8988T (cell line): Measurements from ENCODE around the gene CABP2.
A peak's percentile ranks its signal among the peaks of the same experiment; 100 is the strongest.
"Not testable (repeated sequence)": the region's sequence is repeated elsewhere in the genome, so short reads cannot be mapped to it uniquely, and the experiment has no call there.

Source experiments
- DNase-seq: peaks from one replicate; pipeline ENCODE4 v3.0.0; 2011

Gene CABP2

DNA sequence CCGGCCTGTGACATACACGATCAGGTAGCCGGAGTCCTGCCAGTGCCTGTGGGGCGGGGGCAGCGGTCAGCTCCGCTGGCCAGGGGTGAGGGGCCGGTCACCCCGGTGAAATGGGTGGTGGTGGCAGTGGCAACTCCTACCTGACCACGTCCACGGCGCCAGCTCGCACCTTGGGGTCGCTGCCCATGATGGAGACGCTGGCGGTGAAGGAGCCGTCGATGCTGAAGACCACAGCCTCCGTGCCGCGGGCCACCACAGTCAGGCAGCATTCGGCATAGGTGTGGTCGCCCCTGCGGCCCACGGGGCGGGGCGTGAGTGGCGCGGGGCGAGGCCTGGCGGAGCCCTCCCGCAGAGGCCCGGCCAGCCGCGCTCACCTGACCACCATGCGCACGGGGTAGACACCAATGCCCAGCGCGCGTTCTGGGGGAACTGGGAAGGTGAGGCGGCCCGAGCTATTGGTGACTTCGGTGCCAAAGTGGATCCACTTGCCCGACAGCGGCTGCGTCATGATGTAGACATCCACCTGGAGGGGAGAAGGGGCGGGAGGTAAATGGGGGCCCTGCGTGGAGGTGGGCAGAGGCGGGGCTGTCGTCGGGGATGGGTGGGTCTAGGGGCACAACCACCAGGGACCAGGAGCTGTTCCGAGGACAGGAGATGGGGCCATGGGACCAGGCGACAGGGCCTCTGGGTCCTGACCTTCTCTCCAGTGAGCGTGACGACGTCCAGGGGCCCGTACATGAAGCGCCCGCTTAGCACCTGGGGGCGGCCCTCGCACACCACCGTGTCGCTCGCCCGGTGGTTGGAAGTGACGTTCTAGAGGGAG, 29.5 kb downstream of the CABP2 start:
- no peak for DNase-seq

DNA sequence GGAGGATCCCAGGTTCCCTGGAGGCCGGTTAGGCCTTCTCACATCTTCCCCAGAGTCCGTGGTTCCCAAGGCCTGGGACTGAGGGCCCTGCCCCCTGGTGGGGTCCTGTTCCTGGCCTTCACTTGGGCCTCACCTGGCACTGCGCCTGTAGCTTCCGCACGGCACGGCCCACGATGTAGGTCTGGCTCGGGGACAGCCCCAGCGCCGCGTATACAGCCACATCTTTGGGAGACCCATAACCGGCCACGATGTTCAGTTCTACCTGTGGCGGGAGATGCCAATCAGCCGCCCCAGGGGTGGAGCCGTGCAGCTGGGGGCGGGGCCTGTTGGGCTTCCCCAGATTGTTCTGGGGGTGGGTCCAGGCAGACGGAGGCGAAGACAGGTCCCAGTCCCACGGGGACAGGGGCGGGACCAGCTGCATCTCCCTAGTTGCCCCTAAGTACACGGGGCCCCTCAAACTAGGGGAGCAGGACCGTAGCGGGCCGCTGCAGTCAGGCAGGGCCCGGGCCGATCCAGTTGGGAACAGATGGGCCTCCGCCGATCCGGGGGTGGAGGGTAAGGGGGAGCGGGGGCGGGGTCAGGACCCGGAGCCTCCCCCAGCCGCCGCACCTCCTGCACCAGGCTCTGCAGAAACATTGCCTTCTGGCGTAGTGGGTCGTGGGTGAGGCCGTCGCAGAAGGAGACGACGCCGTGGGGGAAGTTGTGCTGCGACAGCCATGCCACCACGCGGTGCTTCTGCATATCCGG, 30.3 kb downstream of the CABP2 start:
- DNase-seq: peak; percentile 81

DNA sequence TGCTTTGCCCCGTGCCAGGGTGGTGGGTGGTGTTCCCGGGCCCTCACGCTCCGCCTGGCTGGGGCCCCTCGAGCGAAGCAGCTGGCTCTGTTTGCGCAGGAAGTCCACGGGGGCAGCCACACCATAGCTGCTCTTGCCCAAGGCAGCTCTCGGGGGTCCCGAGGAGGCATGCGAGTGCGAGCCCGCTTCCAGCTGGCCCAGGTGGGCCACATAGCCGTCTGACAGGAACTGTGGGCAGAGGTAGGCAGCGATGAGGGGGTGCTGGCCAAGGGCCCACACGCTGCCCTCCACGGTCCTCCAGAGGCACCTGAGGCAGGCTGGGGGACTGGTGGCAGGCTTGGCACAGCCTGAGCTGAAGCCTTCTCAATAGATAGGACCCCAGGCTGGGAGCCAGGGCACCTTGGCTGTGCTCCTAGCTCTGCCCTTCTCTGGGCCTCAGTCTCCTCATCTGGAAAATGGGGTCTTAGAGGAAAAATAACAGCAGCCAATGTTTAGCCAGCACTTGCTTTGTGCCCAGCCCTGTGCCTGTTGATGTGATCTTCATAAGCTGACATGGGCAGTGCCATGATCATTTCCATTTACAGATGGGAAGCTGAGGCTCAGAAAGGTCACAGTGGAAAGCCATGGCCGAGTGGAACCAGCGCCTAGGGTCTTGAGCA, 31.0 kb downstream of the CABP2 start:
- DNase-seq: no peak

DNA sequence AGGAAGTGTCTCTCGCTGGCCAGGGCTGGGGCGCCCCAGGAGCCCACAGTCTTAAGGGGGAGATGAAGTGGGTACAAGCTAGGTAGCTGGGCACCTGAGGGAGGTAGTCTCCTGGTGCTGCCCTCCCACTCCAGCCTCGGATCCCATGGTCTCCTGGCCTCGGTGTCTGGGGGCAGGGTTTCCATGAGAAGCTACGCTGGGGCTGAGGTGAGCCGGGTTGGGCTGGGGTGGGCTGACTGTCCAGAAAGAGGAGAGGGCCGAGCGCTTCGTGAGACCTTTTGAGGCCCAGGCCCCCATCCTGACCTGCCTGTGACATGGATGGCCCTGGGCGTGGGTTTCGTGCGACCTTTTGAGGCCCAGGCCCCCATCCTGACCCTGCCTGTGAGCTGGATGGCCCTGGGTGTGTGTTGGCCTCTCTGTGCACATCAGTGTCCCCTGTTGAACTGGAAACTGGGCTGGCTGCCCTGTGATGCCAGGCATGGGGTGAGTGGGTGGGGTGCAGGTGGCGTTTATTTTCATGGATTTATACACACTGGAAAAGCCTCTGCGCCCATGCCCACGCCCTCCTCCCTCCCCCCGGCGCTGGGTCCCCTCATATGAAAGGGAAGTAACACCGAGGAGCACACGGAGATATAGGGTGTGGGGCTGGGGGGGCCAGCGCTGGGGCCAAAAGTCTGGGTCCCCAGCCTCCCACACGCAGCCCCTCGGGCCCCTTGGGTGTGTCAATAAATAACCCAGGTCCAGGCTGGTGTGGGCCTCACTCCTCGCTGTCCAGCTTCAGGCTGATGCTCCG, 31.8 kb downstream of the CABP2 start:
- DNase-seq: no peak

DNA sequence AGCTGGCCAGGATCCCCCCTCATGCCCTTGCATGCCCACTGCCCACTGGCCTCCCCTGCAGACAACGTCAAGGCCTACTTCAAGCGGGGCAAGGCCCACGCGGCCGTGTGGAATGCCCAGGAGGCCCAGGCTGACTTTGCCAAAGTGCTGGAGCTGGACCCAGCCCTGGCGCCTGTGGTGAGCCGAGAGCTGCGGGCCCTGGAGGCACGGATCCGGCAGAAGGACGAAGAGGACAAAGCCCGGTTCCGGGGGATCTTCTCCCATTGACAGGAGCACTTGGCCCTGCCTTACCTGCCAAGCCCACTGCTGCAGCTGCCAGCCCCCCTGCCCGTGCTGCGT, 32.5 kb downstream of the CABP2 start:
- no peak for DNase-seq

- DNase-seq: peak; percentile 59
Measured at GRCh38 chr11:67489885-67490726, 33.1 kb downstream of the CABP2 start.

DNA sequence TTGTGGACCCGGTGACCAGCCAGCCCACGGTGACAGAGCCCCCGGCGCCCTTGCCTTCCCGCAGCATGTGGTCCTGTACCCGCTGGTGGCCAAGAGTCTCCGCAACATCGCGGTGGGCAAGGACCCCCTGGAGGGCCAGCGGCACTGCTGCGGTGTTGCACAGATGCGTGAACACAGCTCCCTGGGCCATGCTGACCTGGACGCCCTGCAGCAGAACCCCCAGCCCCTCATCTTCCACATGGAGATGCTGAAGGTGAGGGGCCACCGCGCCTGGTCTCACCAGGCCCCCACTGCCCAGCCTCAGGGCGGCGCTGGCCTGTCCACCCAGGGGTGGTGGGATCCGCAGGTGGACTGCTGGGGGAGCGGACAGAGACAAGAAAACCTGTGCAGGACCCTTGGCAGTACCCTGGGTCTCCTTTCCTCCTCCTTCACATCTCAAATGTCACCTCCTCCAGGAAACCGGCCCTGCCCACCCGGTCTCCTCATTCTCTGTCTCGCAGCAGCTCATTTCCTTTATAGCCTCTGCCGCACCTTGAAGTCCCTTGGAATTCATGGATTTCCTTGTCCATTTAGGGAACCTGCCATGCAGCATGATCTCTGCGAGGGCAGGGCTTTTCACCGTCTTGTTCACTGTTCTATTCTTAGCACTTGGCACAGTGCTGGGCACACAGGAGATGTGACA, 33.9 kb downstream of the CABP2 start:
- no peak for DNase-seq

GRCh38 chr11:67486481-67487195, 36.6 kb downstream of the CABP2 start:
- no peak for DNase-seq

DNA sequence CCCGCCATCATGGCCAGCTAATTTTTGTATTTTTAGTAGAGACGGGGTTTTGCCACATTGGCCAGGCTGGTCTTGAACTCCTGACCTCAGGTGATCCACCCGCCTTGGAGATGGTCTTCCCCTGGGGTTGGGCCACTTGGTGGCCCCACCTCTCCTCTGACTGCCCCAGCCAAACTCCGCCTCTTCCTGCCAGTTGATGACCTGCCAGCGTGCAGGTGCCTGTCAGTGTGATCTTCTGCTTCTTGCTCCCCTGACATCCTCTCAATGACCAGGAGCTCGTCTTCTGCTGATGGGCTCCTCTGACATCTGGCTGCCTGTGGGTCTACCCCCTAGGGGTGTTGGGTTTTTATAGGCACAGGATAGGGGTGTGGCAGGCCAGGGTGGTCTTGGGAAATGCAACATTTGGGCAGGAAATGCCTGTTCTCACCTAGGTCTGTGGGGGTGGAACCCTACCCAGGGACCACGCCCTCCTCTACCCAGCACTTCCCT, 37.3 kb downstream of the CABP2 start:
- DNase-seq: not testable (repeated sequence)

DNA sequence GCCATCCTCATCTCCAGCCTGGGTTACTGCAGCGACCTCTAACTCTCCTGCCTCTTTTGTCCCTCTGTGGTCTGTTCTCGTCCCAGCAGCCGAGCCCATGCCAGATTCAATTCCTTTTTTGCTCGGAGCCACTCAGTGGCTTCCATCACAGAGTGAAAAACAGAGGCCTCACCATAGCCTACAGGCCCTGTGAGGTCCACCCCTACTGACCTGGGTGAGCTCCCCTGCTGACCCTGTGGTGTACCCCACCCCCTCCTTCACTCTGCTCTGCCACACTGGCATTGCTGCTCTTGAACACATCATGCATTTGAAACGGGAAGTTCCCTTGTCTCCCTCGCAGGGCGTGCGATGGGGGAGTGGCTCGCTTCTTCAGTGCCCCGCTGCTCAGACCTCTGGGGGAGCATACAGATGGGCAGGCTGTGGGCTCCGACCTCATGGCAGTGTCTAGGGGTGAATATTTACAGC, 38.4 kb downstream of the CABP2 start:
- DNase-seq: no peak

DNA sequence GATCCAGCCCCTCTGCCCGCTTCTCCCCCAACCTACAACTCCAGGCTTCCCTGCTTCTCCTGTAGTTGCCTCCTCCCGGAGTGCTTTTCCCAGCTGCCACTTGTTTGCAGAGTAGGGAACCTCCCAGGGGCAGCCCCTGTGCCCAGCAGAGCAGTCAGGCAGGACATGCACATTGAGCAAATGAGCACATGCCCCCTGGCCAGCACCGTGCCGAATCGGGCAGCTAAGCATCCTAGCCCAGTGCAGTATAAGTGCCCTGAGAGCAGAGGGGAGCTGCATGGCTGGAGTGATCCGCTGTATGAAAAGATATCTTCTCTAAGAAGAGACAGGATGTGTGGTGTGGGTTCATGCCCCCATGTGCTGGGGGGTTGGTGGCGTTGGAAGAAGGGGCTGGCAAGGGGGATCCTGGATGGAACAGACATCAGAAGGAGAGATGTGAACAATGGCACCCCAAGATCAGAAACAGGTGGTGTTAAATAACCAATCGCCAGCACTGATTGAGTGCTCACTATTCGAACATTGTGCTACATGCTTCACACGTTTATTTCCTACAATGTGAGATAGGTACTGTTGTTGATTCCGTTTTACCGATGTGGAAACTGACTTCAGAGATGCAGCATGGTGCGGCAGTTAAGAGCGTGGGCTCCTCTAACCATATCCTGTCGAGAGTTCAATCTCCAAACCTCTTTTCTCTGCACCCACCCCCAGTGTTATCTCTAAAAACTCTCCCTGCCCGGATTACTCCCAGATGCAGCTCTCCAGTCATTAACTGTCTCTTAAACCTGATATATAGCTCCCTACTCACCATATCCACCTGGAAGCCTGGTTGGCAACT, 39.2 kb downstream of the CABP2 start:
- no peak for DNase-seq

DNA sequence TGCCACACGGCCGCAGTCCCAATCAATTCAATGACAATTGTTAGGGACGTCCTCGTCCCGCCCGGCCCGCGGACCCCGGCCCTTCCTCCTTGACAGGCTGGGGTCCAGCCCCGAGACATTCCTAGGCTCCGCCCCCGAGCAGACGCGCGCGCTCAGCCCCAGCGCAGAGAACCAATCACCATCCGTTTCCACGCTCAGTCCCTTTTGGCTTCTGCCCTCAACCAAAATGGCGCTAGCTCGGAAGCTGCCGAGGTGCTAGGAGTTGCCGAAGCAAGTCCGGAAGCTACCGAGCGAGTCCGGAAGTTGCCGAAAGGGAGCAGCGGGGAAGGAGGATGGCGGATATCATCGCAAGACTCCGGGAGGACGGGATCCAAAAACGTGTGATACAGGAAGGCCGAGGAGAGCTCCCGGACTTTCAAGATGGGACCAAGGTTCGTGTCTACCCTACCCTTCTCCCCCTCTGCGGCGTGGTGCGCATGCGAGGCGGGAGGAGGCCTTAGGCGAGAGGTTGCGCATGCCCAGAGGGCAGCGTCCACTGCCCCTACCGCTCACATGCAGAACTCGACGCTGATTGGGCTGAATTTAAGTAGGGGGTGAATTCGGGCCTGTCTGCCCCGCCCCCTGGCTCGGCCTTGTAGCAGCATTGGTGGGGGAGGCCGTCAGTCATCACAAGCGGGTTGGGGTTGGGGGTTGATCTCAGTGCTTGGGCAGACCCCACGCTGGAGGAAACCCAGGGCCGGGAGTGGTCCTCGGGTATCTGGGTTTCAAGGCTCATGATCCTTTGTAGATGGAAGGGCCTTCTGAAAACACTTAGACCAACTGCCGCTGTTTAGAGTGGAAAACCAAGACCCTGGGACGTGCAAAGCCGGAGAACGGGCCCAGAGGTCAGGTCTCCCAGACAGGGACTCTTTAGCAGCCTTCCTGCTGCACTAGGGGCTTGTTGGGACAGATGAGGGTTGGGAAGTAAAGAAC, 40.1 kb downstream of the CABP2 start, which contains the start of gene AIP:
AIP (plus strand) TSS at position 200 of the 972 bp plus-strand sequence; CDS start at position 333, 133 bp downstream.
- peak; percentile 100 for DNase-seq

- no peak for DNase-seq
Measured at GRCh38 chr11:67482275-67482826, 40.9 kb downstream of the CABP2 start.

- not testable (repeated sequence) for DNase-seq
Measured at GRCh38 chr11:67477344-67478050, 45.7 kb downstream of the CABP2 start.

DNA sequence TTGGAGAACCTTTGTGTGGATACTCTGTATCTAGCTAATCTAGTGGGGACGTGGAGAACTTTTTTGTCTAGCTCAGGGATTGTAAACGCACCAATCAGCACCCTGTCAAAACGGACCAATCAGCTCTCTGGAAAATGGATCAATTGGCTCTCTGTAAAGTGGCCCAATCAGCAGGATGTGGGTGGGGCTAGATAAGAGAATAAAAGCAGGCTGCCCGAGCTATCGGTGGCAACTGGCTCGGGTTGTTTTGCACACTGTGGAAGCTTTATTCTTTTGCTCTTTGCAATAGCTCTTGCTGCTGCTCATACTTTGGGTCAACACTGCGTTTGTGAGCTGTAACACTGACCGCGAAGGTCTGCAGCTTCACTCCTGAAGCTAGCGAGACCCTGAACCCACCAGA, 46.6 kb downstream of the CABP2 start:
- DNase-seq: not testable (repeated sequence)

GRCh38 chr11:67472882-67473281, 50.4 kb downstream of the CABP2 start:
- DNase-seq: no peak
